A673 (cell line): ENCODE measurements around the gene DCUN1D5.

Experiments
- EZH2 ChIP-seq: fragments of 200-600 bp; sonication (generic); IDR thresholded peaks from 2 replicates; pipeline ENCODE4 v1.6.1; 2017; ENCODE audit warnings: borderline replicate concordance, low read depth, mild to moderate bottlenecking, mixed read lengths, antibody characterized with exemption, low read length; ENCODE audit not compliant: poor library complexity, severe bottlenecking
- TF ChIP-seq, protein P1 (sequence below): fragments of 300-800, 200-600 bp; sonication (generic); conservative IDR thresholded peaks from 2 replicates; pipeline ENCODE4 v1.5.1; 2017; ENCODE audit warnings: low read depth, mild to moderate bottlenecking, antibody characterized with exemption, low read length, moderate library complexity, mixed read lengths

DNA sequence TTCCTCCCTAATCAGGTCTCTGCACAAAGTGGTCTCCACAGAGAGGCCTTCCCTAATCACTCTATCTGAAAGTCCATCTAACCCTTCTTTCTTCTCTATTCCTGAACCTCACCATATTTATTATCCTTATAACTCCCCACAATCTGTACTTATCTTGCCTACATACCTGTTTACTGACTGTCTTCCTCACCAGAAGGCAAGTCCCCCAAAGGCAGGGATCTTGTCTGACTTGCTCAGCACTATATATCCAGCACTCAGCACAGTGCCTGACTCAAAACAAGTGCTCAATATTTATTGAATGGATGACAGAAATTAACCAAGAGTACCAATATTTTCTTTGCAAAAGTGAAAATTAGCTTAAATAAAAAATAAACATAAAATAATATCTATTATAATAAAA, 5.5 kb downstream of the DCUN1D5 start:
- TF ChIP-seq, protein P1, sequence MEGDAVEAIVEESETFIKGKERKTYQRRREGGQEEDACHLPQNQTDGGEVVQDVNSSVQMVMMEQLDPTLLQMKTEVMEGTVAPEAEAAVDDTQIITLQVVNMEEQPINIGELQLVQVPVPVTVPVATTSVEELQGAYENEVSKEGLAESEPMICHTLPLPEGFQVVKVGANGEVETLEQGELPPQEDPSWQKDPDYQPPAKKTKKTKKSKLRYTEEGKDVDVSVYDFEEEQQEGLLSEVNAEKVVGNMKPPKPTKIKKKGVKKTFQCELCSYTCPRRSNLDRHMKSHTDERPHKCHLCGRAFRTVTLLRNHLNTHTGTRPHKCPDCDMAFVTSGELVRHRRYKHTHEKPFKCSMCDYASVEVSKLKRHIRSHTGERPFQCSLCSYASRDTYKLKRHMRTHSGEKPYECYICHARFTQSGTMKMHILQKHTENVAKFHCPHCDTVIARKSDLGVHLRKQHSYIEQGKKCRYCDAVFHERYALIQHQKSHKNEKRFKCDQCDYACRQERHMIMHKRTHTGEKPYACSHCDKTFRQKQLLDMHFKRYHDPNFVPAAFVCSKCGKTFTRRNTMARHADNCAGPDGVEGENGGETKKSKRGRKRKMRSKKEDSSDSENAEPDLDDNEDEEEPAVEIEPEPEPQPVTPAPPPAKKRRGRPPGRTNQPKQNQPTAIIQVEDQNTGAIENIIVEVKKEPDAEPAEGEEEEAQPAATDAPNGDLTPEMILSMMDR, result no peak
- no peak for TF ChIP-seq EZH2
